SK-N-SH (cell line): ENCODE measurements around the gene C2orf42. TPM values are rescaled to one million over a fixed set of nuclear protein-coding genes. Genes with fewer than 3 reads are reported as not detected.

ENCODE experiments used
- CTCF ChIA-PET: fragments of 300-600, 350-600 bp; formaldehyde crosslinking; extraction: SDS; loops from one replicate; lab custom pipeline; 2021; lab: Yijun Ruan, JAX
- POLR2A ChIA-PET: fragments of 350-600 bp; sonication (Branson Sonifier 250); formaldehyde crosslinking; extraction: SDS; loops from one replicate; lab custom pipeline; 2020; ENCODE audit warnings: antibody characterized with exemption, inconsistent platforms; lab: Yijun Ruan, JAX
- DNase-seq: peaks from one replicate; pipeline ENCODE4 v3.0.0; 2012
- H2AFZ ChIP-seq: fragments of 200-600 bp; sonication (generic); 2 replicates; pipeline ENCODE4 v1.8.1; 2016; ENCODE audit warnings: antibody characterized with exemption, mild to moderate bottlenecking, low read depth
- H3F3A ChIP-seq: fragments of 200-600 bp; sonication (generic); replicated peaks from 2 replicates; pipeline ENCODE3; 2016; ENCODE audit warnings: antibody characterized with exemption, mild to moderate bottlenecking; ENCODE audit not compliant: insufficient read depth
- H3K27ac ChIP-seq, 2 experiments: fragments of 200-500 bp in 1 of 2; fragments of 200-600 bp in 1 of 2; sonication (Bioruptor generic) in 1 of 2; sonication (generic), shearing (Covaris generic) in 1 of 2; 2 replicates each; pipeline versions ENCODE4 v1.5.1 to v1.6.1; 2014 to 2016; ENCODE audit warnings: low read depth in 2 of 2, inconsistent platforms in 1 of 2, low read length in 1 of 2, mild to moderate bottlenecking in 1 of 2, mixed read lengths in 1 of 2
- H3K27me3 ChIP-seq: fragments of 200-600 bp; sonication (generic), shearing (Covaris generic); 2 replicates; pipeline ENCODE4 v1.6.1; 2016; ENCODE audit warnings: mixed run types; ENCODE audit not compliant: insufficient read depth
- H3K36me3 ChIP-seq, 2 experiments: fragments of 200-500 bp in 1 of 2; fragments of 200-600 bp in 1 of 2; sonication (Bioruptor generic) in 1 of 2; sonication (generic) in 1 of 2; replicated peaks in 1 of 2; 2 replicates each; pipeline versions ENCODE3 to v1.5.1; 2014 to 2016; ENCODE audit warnings: low read length in 1 of 2, mild to moderate bottlenecking in 1 of 2; ENCODE audit not compliant: insufficient read depth in 2 of 2, control insufficient read depth in 1 of 2
- H3K4me1 ChIP-seq, 2 experiments: fragments of 200-500 bp in 1 of 2; fragments of 200-600 bp in 1 of 2; sonication (Bioruptor generic) in 1 of 2; sonication (generic), shearing (Covaris generic) in 1 of 2; 2 replicates each; pipeline versions ENCODE4 v1.5.1 to v1.6.1; 2014 to 2016; ENCODE audit warnings: low read depth in 1 of 2, low read length in 1 of 2, mixed run types in 1 of 2; ENCODE audit not compliant: insufficient read depth in 2 of 2, control insufficient read depth in 1 of 2
- H3K4me2 ChIP-seq: fragments of 200-600 bp; sonication (generic), shearing (Covaris generic); 2 replicates; pipeline ENCODE4 v1.6.1; 2017; ENCODE audit warnings: mixed run types
- H3K4me3 ChIP-seq, 2 experiments: fragments of 200-500 bp in 1 of 2; fragments of 200-600 bp in 1 of 2; sonication (Bioruptor generic) in 1 of 2; sonication (generic), shearing (Covaris generic) in 1 of 2; 2 replicates each; pipeline versions ENCODE4 v1.5.1 to v1.8.1; 2014 to 2016; ENCODE audit warnings: low read depth in 2 of 2, inconsistent platforms in 1 of 2, low read length in 1 of 2, mild to moderate bottlenecking in 1 of 2, mixed read lengths in 1 of 2, moderate library complexity in 1 of 2
- H3K79me2 ChIP-seq: fragments of 200-600 bp; sonication (generic); 2 replicates; pipeline ENCODE4 v1.8.1; 2017; ENCODE audit warnings: mild to moderate bottlenecking; ENCODE audit not compliant: insufficient read depth
- H3K9ac ChIP-seq: fragments of 200-600 bp; sonication (generic); 2 replicates; pipeline ENCODE4 v1.6.1; 2017; ENCODE audit warnings: mixed run types
- H3K9me2 ChIP-seq: fragments of 200-600 bp; sonication (generic); 2 replicates; pipeline ENCODE4 v1.6.1; 2017; ENCODE audit warnings: mixed run types
- H3K9me3 ChIP-seq: fragments of 200-600 bp; sonication (generic); 2 replicates; pipeline ENCODE4 v1.6.1; 2017; ENCODE audit warnings: mixed run types, mild to moderate bottlenecking, moderate library complexity
- H4K20me1 ChIP-seq: fragments of 200-600 bp; sonication (generic); 2 replicates; pipeline ENCODE4 v1.6.1; 2017; ENCODE audit warnings: mild to moderate bottlenecking, mixed run types; ENCODE audit not compliant: insufficient read depth
- FOSL2 ChIP-seq: IDR thresholded peaks from 2 replicates; pipeline ENCODE4 v1.4.0; 2012; ENCODE audit warnings: low read depth, mild to moderate bottlenecking, moderate library complexity, borderline replicate concordance
- FOXJ3 ChIP-seq: sonication (generic); formaldehyde crosslinking; IDR thresholded peaks from 2 replicates; pipeline ENCODE4 v1.5.1; 2020; ENCODE audit warnings: mild to moderate bottlenecking, missing genetic modification reagents
- FOXM1 ChIP-seq: IDR thresholded peaks from 2 replicates; pipeline ENCODE4 v1.4.0; 2012; ENCODE audit warnings: low read depth, mild to moderate bottlenecking
- GATA2 ChIP-seq: sonication (generic); formaldehyde crosslinking; IDR thresholded peaks from 2 replicates; pipeline ENCODE4 v1.5.0; 2020; ENCODE audit warnings: mild to moderate bottlenecking, missing genetic modification reagents
- MEF2A ChIP-seq: IDR thresholded peaks from 2 replicates; pipeline ENCODE4 v1.4.0; 2012; ENCODE audit warnings: low read depth, borderline replicate concordance
- NRF1 ChIP-seq: IDR thresholded peaks from 2 replicates; pipeline ENCODE4 v1.6.1; 2012; ENCODE audit warnings: low read depth, mild to moderate bottlenecking, low read length
- RCOR1 ChIP-seq: fragments of 150-350 bp; IDR thresholded peaks from 2 replicates; pipeline ENCODE4 v1.6.1; 2017; ENCODE audit warnings: antibody characterized with exemption, low read length
- RFX5 ChIP-seq: IDR thresholded peaks from 2 replicates; pipeline ENCODE4 v1.6.1; 2012; ENCODE audit warnings: mild to moderate bottlenecking, improper control_type of control experiment, low read length
- TEAD4 ChIP-seq: IDR thresholded peaks from 2 replicates; pipeline ENCODE4 v1.4.0; 2012; ENCODE audit warnings: mild to moderate bottlenecking, borderline replicate concordance; ENCODE audit not compliant: insufficient read depth
- YY1 ChIP-seq: IDR thresholded peaks from 2 replicates; pipeline ENCODE4 v1.4.0; 2012; ENCODE audit warnings: low read depth, mild to moderate bottlenecking
- WGBS: methylation state at CpG from one replicate; pipeline ENCODE4 v1.1.6; 2017; ENCODE audit warnings: low lambda C conversion rate; 5-methylcytosine and 5-hydroxymethylcytosine counted together
- polyA plus RNA-seq, 3 experiments: library from polyadenylated mRNA; depleted of rRNA; stranded (reverse); fragments of >200 nt; gene quantifications; 2 replicates each; pipeline ENCODE4 v1.2.3, GENCODE V29; 2012
- TF ChIP-seq, protein P1 (sequence below): fragments of 150-350 bp; IDR thresholded peaks from 2 replicates; pipeline ENCODE4 v1.6.1; 2016; ENCODE audit warnings: mild to moderate bottlenecking, low read depth, low read length
- TF ChIP-seq, protein P2 (sequence below): fragments of 150-350 bp; IDR thresholded peaks from 2 replicates; pipeline ENCODE4 v1.6.1; 2017; ENCODE audit warnings: antibody characterized with exemption, low read length, low read depth, borderline replicate concordance
- TF ChIP-seq, protein P3 (sequence below): IDR thresholded peaks from 2 replicates; pipeline ENCODE4 v1.4.0; 2012; ENCODE audit warnings: low read depth, borderline replicate concordance
- TF ChIP-seq, protein P4 (sequence below): IDR thresholded peaks from 2 replicates; pipeline ENCODE4; 2012
- TF ChIP-seq, protein P5 (sequence below): IDR thresholded peaks from 2 replicates; pipeline ENCODE4 v1.4.0; 2012; ENCODE audit warnings: low read depth, borderline replicate concordance

Gene C2orf42
- polyA plus RNA-seq, 1 of the 3 experiments (the other 2 are of a cell fraction): 5.1 TPM

DNA sequence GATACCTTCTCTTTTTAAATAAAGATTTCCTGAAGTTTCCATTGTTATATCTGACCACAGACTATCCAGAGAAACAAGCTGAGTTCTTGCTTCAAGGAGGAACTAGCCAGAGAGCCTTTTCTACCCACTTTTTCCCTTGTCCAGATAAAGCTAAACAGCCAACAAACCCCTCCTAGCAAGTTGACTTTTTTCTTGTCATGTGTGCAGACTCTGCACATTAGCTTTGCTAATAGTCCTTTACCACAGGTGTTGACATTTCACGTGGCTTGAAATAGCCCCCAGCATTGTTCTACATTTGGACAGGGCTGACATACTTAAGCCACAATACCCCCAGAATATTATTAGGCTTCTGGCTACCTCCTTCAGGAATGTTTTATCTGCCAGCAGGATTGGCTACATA lies 62.8 kb downstream of the C2orf42 start:
- no peak overlapping the region for H3K4me2 ChIP-seq
- WGBS: 68% methylated on average over 1 of the region's 1 CpG
- CTCF ChIA-PET: interaction anchor here (5.0 kb wide), 1 partner anchor 15 kb away, joined by 26 read pairs; no protein-coding TSS in a partner anchor

DNA sequence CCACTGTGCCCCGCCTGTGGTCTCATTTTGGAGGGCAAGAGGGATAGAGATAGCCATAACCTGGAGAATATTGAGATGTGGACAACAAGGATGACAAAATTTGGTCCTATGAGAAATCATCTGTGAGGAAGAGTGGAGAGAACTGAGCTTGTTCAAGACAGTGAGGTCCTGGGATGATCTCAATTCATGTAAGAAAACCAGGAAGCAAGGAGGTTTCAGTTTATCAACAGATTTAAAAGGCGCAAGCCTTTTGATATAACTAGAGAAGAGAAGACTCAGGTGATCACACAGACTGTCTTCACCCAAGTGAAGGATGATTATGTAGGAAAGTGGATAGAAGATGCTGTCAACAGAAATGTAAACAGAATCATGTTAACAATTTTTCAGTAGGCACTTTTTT lies 64.4 kb downstream of the C2orf42 start:
- H3K79me2 ChIP-seq: no peaks in the 10 kb centered on the region
- H4K20me1 ChIP-seq: no peaks in the 10 kb centered on the region
- no peaks in the 10 kb centered on the region for H3K36me3 ChIP-seq
- ChIA-PET CTCF (interaction anchor here (5.0 kb wide), 1 partner anchor 17 kb away, joined by 26 read pairs; no protein-coding TSS in a partner anchor), POLR2A (interaction anchor here (3.0 to 3.3 kb wide), 3 partner anchors 16 to 212 kb away, joined by 29 to 36 read pairs (median 31); partner anchors contain the start of genes MXD1 and PCBP1)
- no peak for DNase-seq
- TF ChIP-seq, protein P1, sequence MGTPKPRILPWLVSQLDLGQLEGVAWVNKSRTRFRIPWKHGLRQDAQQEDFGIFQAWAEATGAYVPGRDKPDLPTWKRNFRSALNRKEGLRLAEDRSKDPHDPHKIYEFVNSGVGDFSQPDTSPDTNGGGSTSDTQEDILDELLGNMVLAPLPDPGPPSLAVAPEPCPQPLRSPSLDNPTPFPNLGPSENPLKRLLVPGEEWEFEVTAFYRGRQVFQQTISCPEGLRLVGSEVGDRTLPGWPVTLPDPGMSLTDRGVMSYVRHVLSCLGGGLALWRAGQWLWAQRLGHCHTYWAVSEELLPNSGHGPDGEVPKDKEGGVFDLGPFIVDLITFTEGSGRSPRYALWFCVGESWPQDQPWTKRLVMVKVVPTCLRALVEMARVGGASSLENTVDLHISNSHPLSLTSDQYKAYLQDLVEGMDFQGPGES: no peak
- no peak for TF ChIP-seq NRF1
- TF ChIP-seq, protein P2, sequence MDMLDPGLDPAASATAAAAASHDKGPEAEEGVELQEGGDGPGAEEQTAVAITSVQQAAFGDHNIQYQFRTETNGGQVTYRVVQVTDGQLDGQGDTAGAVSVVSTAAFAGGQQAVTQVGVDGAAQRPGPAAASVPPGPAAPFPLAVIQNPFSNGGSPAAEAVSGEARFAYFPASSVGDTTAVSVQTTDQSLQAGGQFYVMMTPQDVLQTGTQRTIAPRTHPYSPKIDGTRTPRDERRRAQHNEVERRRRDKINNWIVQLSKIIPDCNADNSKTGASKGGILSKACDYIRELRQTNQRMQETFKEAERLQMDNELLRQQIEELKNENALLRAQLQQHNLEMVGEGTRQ: no peak
- TF ChIP-seq, protein P3, sequence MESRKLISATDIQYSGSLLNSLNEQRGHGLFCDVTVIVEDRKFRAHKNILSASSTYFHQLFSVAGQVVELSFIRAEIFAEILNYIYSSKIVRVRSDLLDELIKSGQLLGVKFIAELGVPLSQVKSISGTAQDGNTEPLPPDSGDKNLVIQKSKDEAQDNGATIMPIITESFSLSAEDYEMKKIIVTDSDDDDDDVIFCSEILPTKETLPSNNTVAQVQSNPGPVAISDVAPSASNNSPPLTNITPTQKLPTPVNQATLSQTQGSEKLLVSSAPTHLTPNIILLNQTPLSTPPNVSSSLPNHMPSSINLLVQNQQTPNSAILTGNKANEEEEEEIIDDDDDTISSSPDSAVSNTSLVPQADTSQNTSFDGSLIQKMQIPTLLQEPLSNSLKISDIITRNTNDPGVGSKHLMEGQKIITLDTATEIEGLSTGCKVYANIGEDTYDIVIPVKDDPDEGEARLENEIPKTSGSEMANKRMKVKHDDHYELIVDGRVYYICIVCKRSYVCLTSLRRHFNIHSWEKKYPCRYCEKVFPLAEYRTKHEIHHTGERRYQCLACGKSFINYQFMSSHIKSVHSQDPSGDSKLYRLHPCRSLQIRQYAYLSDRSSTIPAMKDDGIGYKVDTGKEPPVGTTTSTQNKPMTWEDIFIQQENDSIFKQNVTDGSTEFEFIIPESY: no peak
- TF ChIP-seq MEF2A: no peak
- TF ChIP-seq, protein P4, sequence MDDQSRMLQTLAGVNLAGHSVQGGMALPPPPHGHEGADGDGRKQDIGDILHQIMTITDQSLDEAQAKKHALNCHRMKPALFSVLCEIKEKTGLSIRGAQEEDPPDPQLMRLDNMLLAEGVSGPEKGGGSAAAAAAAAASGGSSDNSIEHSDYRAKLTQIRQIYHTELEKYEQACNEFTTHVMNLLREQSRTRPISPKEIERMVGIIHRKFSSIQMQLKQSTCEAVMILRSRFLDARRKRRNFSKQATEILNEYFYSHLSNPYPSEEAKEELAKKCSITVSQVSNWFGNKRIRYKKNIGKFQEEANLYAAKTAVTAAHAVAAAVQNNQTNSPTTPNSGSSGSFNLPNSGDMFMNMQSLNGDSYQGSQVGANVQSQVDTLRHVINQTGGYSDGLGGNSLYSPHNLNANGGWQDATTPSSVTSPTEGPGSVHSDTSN: no peak
- TF ChIP-seq TEAD4: no peak
- TF ChIP-seq FOXJ3 (CRISPR knock-in tag): no peak
- TF ChIP-seq RFX5: no peak
- no peak for TF ChIP-seq FOXM1
- TF ChIP-seq, protein P5, sequence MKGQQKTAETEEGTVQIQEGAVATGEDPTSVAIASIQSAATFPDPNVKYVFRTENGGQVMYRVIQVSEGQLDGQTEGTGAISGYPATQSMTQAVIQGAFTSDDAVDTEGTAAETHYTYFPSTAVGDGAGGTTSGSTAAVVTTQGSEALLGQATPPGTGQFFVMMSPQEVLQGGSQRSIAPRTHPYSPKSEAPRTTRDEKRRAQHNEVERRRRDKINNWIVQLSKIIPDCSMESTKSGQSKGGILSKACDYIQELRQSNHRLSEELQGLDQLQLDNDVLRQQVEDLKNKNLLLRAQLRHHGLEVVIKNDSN: no peak
- no peak for TF ChIP-seq FOSL2
- no peak for TF ChIP-seq YY1
- 98% methylated on average over 2 of the region's 2 CpGs for WGBS
- no peak overlapping the region for H3K9ac ChIP-seq
- H3K4me2 ChIP-seq: no peak overlapping the region
- no peaks in the 10 kb centered on the region for H3K27me3 ChIP-seq
- peaks cover 19% of the 10 kb centered on the region for H3F3A ChIP-seq
- no peaks in the 10 kb centered on the region for H3K9me2 ChIP-seq
- peaks cover 8 to 9% of the 10 kb centered on the region in 2 experiments; a peak in 2 of 4 replicates for H3K4me1 ChIP-seq
- no peak overlapping the region for H3K4me3 ChIP-seq
- H2AFZ ChIP-seq: no peak overlapping the region
- H3K9me3 ChIP-seq: no peaks in the 10 kb centered on the region
- no peak overlapping the region for H3K27ac ChIP-seq

More for the DNA sequence above, 62.8 kb downstream of the C2orf42 start:
- H3K9me3 ChIP-seq: no peaks in the 10 kb centered on the region
- no peak overlapping the region for H3K4me3 ChIP-seq
- TF ChIP-seq GATA2 (CRISPR knock-in tag) (no peak), RCOR1 (no peak)
- H4K20me1 ChIP-seq: no peaks in the 10 kb centered on the region
- H3K9me2 ChIP-seq: no peaks in the 10 kb centered on the region
- H3K9ac ChIP-seq: no peak overlapping the region
- no peak for DNase-seq
- POLR2A ChIA-PET: no interaction called here
- peaks cover 14 to 24% of the 10 kb centered on the region in 2 experiments; a peak in 2 of 4 replicates for H3K4me1 ChIP-seq
- H3K27ac ChIP-seq: no peak overlapping the region
- H3F3A ChIP-seq: peaks cover 17% of the 10 kb centered on the region
- H3K36me3 ChIP-seq: no peaks in the 10 kb centered on the region
- H3K79me2 ChIP-seq: no peaks in the 10 kb centered on the region
- no peaks in the 10 kb centered on the region for H3K27me3 ChIP-seq
- no peak overlapping the region for H2AFZ ChIP-seq
